Stimulated activated CD4-positive, alpha-beta T cell treated with anti-CD3 and anti-CD28 coated beads, Interleukin-4, amount 100 ng/mL, for 24 hours (primary cell): ENCODE results near the gene CBFA2T2.
A peak's percentile ranks its signal among the peaks of the same experiment; 100 is the strongest.
"Not testable (repeated sequence)": the region's sequence is repeated elsewhere in the genome, so short reads cannot be mapped to it uniquely, and the experiment has no call there.

Source experiments
- DNase-seq: peaks from one replicate; pipeline ENCODE4 v3.0.0-alpha.2; 2020

Gene CBFA2T2

DNA sequence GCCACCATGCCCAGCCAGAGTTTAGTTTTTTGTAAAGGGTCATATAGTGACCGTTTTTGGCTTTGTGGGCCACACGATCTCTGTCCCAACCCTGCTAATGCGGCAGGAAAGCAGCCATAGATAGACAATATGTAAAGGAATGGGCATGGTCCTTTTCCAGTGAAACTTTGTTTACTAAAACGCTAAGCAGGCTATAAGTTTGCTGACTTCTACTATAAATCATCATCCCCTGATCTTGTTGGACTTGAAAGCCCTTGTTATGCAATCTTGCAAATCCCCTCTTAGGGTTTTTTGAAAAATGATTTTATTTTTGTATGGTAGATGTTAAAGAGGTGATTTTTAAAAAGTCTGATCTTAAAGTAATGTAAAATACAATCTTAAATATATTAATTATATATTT lies 63.6 kb downstream of the CBFA2T2 start:
- no peak for DNase-seq

DNA sequence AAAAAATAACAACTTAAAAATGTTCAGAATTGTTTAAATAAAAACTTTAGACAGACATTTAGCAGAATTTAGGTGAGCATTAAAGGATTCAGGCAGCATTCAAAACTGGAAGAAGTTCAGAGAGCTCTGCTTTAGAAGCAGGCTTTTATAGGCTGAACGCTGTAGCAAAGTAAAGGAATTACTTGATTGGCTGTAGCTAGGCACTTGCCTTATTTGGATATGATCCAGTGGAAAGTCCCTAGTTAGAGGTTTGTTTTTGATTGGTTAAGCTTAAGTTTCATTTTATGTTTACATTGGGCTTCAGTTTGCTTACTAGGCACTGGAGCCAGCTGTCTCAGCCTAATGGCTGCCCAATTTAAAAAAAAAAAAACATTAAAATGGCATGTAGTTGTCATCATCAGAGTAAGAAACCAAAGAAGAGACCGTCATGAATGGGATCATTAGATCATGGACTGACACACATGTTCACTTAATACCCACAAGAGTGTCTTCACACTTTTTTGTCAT lies 65.1 kb downstream of the CBFA2T2 start:
- peak; percentile 32 for DNase-seq

DNA sequence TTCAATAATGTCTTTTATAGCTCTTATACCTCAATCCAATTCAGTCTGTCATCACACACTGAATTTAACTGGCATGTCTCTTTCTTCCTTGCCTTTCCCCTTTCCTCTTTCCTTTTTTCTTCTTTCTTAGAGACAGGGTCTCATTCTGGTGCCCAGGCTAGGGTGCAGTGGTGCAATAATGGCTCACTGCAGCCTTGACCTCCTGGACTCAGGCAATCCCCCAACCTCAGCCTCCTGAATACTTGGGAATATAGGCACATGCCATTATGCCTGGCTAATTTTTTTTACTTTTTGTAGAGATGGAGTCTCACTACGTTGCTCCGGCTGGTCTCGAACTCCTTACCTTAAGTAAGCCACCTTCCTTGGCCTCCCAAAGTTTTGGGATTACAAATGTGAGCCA lies 65.9 kb downstream of the CBFA2T2 start:
- no peak for DNase-seq

DNA sequence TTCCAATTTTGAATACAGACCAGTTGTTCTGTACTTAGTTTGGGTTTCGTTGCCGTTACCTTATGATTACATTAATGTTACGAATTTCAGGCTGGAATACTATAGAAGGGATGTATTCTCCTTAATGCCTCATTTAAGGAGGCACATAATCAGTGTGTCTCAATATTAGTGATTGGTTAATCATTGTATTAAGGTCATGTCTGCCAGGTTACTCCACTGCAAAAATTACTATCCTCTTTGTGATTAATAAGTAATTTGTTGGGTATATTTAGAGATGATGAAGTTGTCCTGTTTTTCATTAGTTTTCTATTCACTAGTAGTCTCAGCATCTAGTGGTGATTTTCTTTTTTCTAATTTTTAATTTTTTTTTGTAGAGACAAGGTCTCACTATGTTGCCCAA lies 66.3 kb downstream of the CBFA2T2 start:
- no peak for DNase-seq

DNA sequence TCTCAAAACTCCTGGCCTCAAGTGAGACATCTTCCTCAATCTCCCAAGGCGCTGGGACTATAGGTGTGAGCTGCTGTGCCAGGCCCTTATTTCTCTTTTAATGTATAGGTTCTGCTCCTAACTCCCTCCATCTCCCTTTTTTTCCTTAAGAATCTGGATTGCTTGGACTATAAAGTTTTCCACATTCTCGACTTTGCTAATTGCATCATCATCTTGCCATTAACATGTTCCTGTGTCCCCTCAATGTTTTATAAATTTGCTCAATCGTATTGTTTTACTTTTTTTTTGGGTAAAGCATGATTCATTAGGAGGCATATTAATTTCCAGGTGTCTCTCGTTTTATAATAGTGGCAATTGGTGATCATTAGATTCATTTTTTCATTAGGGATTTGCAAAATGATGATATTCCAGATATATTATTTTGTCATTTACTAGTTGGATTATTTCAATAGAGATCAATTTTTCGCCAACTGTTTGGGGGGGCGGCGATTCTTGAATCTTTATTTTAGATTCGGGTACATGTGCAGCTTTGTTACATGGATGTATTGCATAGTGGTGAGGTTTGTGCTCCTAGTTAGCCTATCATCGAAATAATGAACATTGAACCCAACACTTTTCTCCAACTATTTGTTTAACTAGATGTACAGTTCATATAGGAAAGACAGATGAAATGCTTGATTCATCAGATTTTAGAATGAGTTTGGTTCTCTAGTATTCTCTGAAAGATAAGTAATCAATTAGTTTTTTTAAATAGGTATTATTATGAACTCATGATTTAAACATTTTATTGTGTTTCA lies 68.7 kb downstream of the CBFA2T2 start:
- DNase-seq = no peak

DNA sequence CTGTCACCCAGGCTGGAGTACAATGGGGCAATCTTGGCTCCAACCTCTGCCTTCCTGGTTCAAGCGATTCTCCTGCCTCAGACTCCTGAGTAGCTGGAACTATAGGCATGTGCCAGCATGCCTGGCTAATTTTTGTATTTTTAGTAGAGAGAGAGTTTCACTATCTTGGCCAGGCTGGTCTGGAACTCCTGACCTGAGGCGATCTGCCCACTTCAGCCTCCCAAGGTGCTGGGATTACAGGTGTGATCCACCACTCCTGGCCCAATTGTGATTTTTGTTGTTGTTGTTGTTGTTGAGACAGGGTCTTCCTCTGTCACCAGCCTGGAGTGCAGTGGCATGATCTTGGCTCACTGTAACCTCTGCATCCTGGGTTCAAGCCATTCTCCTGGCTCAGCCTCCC lies 69.3 kb downstream of the CBFA2T2 start:
- DNase-seq = no peak

DNA sequence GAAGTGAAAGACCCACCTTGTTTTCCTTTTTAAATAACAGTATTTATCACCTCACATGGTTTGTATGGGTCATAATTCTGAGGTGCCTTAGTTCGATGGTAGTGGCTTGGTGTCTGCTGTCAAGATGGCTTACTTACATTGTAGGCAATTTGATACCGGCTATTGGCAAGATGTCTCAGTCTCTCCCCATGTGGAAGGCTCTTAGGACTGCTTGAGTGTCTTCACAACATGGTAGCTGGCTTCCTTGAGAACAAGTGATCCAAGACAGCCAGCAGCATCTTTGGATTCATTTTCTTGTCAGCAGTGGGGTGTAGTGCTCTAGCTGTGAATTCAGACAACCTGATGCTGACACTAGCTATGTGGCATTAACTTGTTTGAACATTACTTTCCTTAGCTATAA lies 70.1 kb downstream of the CBFA2T2 start:
- DNase-seq = no peak

DNA sequence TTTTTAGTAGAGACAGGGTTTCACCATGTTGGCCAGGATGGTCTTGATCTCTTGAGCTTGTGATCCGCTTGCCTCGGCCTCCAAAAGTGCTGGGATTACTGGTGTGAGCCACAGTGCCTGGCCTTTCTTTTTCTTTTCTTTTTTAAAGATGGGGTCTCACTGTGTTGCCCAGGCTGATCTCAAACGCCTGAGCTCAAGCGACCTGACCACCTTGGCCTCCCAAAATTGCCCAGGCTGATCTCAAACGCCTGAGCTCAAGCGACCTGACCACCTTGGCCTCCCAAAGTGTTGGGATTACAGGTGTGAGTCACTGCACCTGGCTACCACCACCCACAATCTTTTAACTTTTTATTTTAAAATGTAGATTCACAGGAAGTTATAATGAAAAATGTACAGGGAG lies 71.2 kb downstream of the CBFA2T2 start:
- not testable (repeated sequence) for DNase-seq

DNA sequence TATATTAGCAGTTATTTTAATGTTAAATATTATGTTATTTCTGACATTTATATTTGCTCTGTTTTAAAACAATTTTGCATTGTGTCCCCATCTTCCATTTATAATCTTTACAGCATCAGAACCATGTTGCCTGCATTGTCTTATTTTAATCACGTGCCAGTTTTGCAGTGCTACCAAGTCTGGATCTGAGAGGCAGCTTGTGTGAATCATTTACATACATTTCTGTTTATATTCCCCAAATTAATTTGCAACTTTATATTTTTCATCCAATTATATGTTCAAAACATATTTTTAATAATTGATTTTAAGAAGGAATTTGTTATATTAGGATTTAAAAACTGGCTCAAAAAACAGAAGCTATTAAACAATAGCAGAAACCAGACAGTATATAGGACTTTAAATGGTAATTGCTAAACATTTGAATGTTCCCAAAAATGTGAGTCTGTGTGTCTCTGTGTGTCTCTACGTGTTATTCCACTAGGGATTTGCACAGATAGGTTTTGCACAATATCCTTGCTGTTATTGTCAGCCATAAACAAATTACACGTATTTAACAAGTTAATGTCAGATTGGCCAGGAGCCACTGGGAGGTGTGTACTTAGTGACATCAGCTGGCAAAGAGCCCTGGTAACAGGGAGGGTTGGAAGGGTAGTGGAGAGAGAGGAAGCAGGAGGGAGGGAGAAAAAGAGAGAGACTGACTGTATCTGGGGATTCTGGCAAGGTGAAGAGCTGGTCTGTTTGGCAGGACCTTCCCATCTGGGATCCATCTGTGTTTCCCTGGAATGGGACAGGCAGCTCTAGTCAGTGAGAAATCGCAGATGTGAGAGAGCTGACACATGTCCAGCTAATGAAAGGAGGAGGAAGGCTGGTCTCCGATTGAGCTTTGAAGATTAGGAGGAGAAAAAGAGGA lies 72.1 kb downstream of the CBFA2T2 start:
- DNase-seq = no peak

DNA sequence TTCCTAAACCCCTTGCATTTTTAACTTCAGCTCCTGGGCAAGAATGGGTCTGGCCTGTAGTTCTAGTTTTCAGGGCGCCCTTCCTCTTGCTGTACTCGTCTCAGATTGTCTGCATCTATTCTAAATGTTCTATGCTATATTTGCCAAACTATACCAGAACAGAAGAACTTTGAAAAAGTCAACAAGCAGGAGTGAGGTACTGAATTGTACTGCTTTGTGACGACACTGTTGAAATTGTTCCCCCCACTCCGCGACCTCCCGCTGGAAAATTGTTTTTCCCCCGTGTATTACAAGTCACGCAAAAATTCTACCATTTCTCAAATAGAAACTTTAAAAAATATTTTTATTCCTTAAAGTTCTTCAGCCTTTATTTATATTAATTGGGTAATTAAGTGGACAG lies 73.9 kb downstream of the CBFA2T2 start:
- DNase-seq = no peak

DNA sequence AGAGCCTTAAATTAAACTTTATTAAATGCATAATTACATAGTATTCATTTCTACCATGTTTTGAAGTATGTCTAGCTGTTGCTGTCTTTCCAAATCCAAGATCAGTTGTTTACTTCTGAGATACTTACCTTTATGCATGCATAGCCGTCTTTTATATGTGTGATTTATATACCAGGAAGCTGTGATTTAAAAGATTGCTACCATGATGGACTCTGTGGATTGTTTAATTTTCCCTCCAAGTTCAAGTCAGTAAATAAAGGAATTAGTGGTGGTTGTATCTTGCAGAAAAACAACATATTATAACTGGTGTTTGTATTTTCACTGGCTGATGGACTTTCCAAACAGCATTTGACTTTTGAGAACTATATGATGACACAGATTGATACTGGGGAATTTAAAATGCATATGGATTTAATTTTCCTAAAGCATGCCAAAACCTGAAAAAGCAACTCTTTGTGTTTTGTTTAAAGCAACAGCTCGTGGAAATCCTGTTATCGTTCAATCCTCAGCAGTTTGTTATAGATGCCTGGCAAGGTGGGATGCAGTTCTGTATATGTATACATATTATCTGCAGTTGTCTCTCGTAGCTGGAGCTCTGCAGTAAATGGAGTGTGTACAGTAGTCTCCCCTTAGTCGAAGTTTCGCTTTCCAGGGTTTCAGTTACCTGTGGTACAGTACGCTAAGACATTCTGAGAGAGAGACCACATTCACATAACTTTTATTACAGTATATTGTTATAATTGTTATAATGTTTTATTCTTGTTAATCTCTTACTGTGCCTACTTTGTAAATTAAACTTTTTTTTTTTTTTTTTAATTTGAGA lies 77.1 kb downstream of the CBFA2T2 start:
- DNase-seq = no peak

DNA sequence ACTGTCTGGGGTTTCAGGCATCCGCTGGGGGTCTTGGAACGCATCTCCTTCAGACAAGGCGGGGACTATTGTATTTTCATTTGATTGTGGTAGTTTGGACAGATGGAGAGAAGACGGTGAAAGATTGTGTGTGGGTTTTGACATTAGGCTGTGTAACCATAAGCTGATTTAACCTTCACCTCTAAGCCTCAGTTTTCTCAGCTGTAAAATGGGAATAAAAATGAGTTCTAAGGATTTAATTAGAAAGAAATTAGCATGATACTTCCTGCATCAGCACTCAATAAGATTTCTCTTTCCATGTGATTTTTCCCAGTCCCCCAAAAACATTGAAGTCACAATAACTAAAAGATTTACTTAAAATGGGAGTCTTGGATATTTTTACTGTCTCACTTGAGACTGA lies 78.1 kb downstream of the CBFA2T2 start:
- DNase-seq = no peak

DNA sequence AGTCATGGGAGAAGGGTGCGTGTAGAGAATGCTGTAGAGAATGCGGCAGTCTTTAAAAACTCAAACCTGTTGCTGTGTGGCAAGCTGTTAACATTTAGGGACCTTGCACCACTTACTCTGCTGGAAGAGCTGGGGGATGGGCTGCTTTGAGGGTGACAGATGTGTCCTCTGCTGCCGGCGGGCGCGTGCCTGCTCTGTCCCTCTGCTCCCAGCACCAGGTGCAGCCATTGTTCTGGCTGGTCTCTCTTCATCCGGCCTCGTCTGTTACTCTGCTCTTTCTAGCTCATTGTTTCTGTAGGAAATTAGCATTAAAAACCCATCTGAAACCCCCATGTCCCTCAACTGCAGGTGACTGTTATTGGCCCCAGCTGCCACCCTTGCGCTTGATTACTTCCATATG lies 78.5 kb downstream of the CBFA2T2 start:
- DNase-seq = no peak

DNA sequence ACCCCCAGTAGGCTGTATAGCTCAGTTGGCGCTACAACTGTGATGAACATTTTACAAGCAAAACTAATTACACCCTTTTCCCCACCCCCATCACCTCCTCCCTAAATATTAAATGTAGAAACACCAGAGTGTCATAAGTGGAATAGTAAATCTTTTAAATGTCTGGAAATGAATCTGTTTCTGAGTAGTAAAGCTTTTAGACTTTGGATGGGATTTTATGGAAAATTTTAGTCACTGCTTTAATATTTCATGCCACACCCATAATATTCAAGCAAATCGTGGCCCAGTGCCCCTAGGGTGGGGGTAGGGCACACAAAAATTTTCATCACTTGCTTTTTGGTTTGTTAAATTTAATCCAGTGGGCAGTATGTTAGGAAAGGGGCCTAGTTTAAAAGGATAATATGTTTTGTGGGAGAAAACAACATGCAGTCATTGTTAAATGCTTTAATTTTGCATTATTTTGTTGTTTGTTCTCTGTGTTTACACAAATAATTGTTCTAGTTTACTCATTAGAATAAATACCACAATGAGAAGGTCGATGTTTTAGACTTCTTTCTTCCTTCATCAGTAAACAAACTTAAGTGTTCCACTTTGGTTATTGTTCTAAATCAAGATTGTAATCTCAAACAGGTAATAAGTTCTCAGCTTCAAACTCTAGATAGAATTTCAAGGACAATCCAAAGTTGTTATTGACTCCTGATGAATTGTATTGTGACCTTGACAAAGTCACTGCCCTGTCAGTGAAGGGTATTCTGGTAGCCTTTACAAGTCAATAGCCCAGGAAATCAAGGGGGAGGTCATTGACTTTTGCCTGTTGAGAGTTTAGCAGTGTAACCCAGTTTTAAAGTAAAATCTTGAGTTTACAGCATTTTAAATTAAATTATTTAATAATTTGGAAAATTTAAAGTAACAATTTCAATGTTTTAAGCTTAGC lies 79.2 kb downstream of the CBFA2T2 start:
- DNase-seq = no peak

DNA sequence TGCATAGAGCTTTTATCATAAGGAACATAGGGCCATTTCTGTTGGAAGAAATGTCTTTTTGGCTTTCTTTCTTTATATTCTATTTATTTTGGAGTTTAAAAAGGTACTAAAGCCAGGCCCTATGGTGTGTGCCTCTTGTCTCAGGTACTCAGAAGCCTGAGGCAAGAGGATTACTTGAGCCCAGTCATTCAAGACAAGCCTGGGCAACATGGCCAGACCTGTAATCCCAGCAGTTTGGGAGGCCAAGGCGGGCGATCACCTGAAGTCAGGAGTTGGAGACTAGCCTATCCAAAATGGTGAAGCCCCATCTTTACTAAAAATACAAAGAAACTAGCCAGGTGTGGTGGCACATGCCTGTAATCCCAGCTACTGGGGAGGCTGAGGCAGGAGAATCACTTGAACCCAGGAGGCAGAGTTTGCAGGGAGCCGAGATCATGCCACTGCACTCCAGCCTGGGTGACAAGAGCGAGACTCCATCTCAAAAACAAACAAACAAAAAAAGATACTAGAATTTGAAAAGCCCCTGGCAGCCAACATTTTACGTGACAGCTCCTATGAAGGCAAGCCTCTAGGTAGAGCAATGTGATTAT lies 80.0 kb downstream of the CBFA2T2 start:
- no peak for DNase-seq

DNA sequence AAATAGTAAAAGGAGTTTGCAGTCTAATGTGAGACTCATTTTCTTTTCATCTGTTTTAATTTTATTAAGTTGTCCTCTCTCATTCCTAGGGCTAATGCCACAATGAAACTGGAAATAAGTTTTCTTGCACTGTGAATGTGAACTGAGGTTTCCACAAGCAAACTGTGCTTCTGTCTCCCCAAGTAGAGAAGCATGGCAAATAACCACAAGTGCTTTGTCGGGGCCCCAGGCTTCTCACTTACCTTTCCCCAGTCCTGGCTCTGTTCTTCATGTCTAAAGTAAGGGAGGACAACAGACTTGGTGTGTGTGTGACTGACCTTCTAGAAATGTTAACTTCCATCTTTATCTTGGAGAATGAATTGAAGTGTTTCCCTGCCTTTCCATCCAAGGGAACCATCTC lies 80.8 kb downstream of the CBFA2T2 start:
- DNase-seq = no peak

DNA sequence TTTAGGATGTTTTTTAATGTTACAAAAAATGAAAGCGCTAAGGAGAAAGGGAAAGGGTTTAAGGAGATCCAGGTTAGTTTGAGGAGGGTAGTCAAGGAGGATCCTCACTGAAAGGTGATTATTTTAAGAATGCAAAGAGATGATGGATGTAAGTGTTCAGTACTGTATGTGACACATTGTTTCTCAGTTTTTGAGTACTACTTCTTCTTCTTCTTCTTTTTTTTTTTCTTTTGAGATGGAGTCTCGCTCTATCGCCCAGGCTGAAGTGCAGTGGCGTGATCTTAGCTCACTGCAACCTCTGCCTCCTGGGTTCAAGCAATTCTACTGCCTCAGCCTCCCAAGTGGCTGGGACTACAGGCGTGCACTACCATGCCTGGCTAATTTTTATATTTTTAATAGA lies 83.4 kb downstream of the CBFA2T2 start:
- not testable (repeated sequence) for DNase-seq

DNA sequence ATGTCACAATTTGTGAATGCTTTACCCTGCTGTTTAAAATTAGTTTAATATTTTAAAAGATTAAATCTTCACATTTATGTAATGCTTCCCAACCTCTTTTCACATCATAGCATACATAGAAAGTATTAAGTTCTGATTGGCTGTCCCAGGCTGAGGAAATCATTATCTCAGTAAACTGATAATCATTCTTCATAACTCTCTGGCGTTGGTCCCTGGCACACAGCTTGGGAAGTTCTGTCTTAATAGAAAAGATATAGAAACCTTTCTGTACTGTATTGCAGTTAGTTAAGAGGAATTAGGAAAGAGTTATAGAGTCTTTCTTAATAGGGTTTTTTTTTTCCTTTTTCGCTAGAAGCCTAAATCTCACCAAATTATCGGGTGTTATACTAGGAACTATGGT lies 85.4 kb downstream of the CBFA2T2 start:
- no peak for DNase-seq

DNA sequence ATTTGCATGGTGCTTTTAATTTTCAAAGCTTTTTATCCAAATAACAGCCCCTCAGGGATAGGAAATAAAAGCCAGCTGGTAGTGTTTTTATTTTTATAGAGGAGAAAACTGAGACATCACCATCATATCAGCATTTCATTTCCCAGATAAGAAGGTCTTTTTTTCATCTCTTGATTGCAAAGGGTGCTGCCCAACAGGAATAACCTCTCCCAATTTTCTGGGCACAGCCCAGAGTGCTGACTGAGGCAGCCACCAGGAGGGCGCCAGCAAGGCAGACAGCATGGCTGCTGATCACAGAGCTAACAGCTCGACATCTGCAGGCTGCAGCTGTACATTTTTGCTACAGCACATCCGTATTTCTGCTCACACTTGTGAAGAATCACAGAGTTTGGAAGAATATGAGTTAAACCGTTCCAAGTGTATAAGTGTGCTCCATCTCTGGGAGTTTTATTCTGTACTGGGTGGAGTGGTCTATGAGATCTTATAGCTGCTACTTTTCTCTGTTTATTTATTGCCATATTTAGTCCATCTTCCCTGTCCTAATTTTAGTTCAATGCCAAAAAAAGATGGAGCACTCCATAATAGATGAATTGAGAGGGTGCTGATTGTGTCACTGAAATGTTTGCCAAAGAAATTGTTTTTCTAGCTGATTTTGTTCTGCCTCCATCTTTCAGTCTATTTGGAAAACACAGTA lies 86.7 kb downstream of the CBFA2T2 start:
- no peak for DNase-seq

DNA sequence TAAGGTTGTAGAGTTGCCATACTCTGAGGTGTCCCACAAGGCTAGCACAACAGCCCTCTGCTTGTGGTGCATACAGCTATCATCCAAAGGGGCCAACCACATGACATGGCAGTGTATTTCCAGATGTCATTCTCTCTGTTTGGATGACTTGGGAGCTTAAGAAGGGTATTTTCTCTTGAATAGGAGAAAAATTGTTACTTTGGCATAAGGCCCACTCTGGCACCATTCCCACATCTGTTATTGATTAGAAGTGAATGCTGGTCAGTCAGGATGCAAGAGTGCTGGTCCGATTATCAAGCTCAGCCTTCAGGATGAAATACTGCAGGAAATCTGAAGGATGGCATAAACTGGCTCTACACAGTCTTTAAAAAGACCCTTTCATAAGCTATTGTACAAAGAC lies 88.6 kb downstream of the CBFA2T2 start:
- no peak for DNase-seq

DNA sequence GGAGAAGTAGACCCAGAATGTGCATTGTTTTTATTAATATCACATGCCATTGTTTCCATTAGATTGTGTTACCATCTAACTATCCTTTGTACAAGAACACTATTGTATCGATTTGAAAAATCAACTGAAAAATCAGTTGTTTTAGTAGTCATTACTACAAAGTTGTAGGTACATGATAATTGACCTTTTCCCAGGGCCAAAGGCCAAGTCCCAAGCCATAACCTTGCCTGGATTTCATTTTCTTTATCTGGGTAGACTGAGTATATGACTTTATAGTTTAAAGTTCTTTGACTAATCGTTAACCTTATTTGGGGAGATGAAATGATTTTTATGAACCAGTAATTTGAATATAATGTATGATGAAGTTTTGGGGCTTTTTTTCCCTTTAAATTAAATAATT lies 93.2 kb downstream of the CBFA2T2 start:
- no peak for DNase-seq
